Stomach (tissue), 9 donors: Measurements from ENCODE around the gene KCNK18. TPM values are rescaled to one million over a fixed set of nuclear protein-coding genes. Genes with fewer than 3 reads are reported as not detected.

Experiments
- DNase-seq, 2 donors: peaks; one replicate each; pipeline versions ENCODE4 v3.0.0 to v3.0.0-alpha.2; 2013 to 2019
- H3K27ac ChIP-seq, 5 donors: fragments of 200-600 bp in 4 of 5; sonication (generic) in 4 of 5; one replicate each; pipeline ENCODE4 v1.5.1; 2013 to 2019; ENCODE audit warnings: mild to moderate bottlenecking in 1 of 5, moderate library complexity in 1 of 5
- H3K27me3 ChIP-seq, 3 donors: fragments of 200-600 bp; sonication (generic); one replicate each; pipeline ENCODE4 v1.5.1; 2017 to 2019; ENCODE audit warnings: mixed run types in 1 of 3
- H3K36me3 ChIP-seq, 4 donors: fragments of 200-600 bp; sonication (generic); 1 replicate in 3 of 4; 2 replicates in 1 of 4; pipeline ENCODE4 v1.5.1; 2016 to 2019
- H3K4me1 ChIP-seq, 4 donors: fragments of 200-600 bp; sonication (generic); one replicate each; pipeline ENCODE4 v1.5.1; 2016 to 2019
- H3K4me3 ChIP-seq, 4 donors: fragments of 200-600 bp; sonication (generic) in 3 of 4; one replicate each; pipeline ENCODE4 v1.5.1; 2016 to 2019; ENCODE audit warnings: mild to moderate bottlenecking in 1 of 4
- H3K9me3 ChIP-seq, 4 donors: fragments of 200-600 bp; sonication (generic); one replicate each; pipeline ENCODE4 v1.5.1; 2016 to 2019
- EP300 ChIP-seq: sonication (generic); formaldehyde crosslinking; IDR thresholded peaks from one replicate; pipeline ENCODE4 v1.6.1; 2017; ENCODE audit warnings: antibody characterized with exemption
- POLR2A ChIP-seq, 4 donors: fragments of 450-650 bp; IDR thresholded peaks; one replicate each; pipeline ENCODE4 v1.6.1; 2016; ENCODE audit warnings: antibody characterized with exemption in 4 of 4, control low read depth in 2 of 4, mild to moderate bottlenecking in 1 of 4, moderate library complexity in 1 of 4
- POLR2AphosphoS5 ChIP-seq, 3 donors: sonication (generic); formaldehyde crosslinking; IDR thresholded peaks; one replicate each; pipeline ENCODE4 v1.6.1; 2016; ENCODE audit warnings: antibody characterized with exemption in 3 of 3
- WGBS, 5 donors: extraction: QIAGEN DNeasy Blood & Tissue Kit in 3 of 5; methylation state at CpG; one replicate each; pipeline versions ENCODE4 v1.1.5 to v1.1.7; 2013 to 2018; 5-methylcytosine and 5-hydroxymethylcytosine counted together
- intact Hi-C: fragments of 100-400 bp; cut with DNase I; formaldehyde crosslinking; loops from one replicate; pipeline ENCODE4 v1.15.1; 2023; ENCODE audit warnings: low total_unique reads
- polyA plus RNA-seq, 3 donors: library from polyadenylated mRNA; stranded (reverse); fragments of 200-250 nt; gene quantifications; one replicate each; pipeline ENCODE4 v1.2.3, GENCODE V29; 2013
- total RNA-seq, 5 donors: library from RNA; depleted of rRNA; stranded (reverse); fragments of >200 nt; gene quantifications; one replicate each; pipeline versions ENCODE4 v1.1.0 to v1.2.3, GENCODE V29; 2014 to 2016
- TF ChIP-seq, protein P1 (sequence below), 7 experiments: fragments of 450-650 bp in 4 of 7; fragments of 200-600 bp in 3 of 7; sonication (generic) in 3 of 7; IDR thresholded peaks; one replicate each; pipeline ENCODE4 v1.5.1; 2016 to 2019; ENCODE audit warnings: antibody characterized with exemption in 7 of 7, control low read depth in 2 of 7, mild to moderate bottlenecking in 1 of 7
- donor health status: healthy with polysubstance abuse.
- donor health status: Bipolar disorder and iron deficiency.
- donor health status: healthy.

The KCNK18 gene
- total and polyA plus RNA-seq, 8 donors: not detected

DNA sequence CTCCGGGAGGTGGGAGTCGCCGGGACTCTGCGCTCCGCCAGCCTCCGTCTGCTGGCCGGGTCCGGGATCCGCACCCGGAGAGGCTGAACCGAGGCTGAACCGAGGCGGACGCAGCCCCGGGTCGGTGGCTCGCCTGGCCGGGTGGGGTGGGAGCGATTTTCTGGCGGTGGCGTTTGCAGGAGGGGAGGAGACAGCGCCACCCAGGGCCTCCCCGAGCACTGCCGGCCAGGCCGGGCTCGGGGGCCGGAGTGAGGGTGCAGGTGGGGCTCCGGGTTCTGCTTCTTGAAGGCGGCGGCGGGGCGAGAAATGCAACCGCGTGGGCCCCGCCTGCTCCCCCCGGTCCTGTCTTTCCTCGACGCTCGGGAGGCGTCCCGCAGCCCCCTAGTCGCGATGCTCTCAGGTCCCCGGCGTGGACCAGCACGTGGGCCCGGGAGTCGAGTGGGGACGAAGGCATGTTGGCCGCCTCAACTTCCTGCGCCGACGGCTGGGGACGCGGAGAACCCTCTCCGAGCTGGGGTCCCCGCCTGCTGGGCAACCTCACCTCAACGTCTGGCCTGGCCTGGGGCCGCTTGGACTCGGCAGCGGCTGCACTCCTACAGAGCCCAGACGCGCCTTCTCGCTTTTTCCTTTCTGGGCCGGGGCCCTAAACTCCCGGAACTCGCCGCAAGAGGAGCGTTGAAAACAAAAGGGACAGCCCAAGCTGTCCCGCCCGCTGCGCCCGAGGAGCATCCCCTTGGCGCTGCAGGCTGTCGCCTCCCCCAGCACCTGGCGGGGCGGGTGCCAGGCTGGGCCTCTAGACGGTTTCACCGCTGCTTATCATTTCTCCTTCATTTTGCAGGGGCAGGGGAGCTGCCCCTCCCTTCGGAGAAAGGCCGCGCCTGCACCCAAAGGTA lies 34.0 kb upstream of the KCNK18 start:
- intact Hi-C loops: no loop called here
- peak in 1 of 2 donors; percentile 39 for DNase-seq
- WGBS, 5 donors: 2 to 6% (median 5%) methylated on average over 19 to 82 of the region's 82 CpGs
- Histone ChIP-seq H3K36me3 (no peaks in the 10 kb centered on the region), H3K27me3 (peaks cover 36 to 100% (median 98%) of the 10 kb centered on the region in 3 donors), H3K4me3 (peak overlapping the region; percentile 7 to 37 (median 20)), H3K27ac (no peak overlapping the region), H3K9me3 (no peaks in the 10 kb centered on the region), H3K4me1 (peaks cover 22 to 55% (median 47%) of the 10 kb centered on the region in 4 donors)
- TF ChIP-seq POLR2AphosphoS5 (IDR thresholded peaks at IDR 0.05) (no peak), EP300 (no peak)
- TF ChIP-seq, protein P1, sequence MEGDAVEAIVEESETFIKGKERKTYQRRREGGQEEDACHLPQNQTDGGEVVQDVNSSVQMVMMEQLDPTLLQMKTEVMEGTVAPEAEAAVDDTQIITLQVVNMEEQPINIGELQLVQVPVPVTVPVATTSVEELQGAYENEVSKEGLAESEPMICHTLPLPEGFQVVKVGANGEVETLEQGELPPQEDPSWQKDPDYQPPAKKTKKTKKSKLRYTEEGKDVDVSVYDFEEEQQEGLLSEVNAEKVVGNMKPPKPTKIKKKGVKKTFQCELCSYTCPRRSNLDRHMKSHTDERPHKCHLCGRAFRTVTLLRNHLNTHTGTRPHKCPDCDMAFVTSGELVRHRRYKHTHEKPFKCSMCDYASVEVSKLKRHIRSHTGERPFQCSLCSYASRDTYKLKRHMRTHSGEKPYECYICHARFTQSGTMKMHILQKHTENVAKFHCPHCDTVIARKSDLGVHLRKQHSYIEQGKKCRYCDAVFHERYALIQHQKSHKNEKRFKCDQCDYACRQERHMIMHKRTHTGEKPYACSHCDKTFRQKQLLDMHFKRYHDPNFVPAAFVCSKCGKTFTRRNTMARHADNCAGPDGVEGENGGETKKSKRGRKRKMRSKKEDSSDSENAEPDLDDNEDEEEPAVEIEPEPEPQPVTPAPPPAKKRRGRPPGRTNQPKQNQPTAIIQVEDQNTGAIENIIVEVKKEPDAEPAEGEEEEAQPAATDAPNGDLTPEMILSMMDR (IDR thresholded peaks at IDR 0.05): no peak

DNA sequence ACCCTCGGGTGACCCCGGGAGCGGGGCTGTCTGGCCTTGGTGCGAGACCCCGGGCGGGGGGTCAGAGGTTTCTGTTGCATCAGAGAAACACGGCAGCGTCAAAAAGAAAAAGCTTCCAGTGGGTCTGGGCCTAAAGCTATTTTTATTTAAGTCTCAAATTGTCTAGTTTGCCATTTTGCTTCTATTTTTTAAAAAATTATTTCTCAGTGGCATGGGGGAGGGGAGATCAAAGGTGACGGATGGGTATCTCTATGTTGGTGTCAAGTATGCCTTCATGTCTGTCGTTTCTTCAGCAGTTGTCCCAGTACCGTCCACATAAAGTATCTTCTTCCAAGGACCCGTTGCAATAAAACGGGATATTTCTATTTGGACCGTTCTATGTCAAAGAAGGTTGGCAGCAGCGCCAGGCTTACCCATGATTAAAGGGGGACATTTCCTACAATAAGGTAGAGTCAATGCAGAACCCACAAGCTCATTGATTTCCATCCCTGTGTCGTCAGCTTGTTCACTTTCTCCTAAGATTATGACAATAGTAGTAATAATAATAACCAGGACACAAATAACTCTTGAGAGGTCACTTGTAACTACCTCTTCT lies 33.2 kb upstream of the KCNK18 start:
- H3K9me3 ChIP-seq: no peaks in the 10 kb centered on the region
- H3K36me3 ChIP-seq: no peaks in the 10 kb centered on the region
- 11 to 17% (median 13%) methylated on average over 16 of the region's 16 CpGs for WGBS, 5 donors
- intact Hi-C loops: no loop called here
- no peak overlapping the region for H3K27ac ChIP-seq
- peaks cover 36 to 100% (median 100%) of the 10 kb centered on the region in 3 donors for H3K27me3 ChIP-seq
- H3K4me3 ChIP-seq: peak overlapping the region in 1 of 4 donors; percentile 37
- TF ChIP-seq POLR2A (IDR thresholded peaks at IDR 0.05) (no peak), POLR2AphosphoS5 (IDR thresholded peaks at IDR 0.05) (no peak), EP300 (no peak)
- TF ChIP-seq, protein P1 (IDR thresholded peaks at IDR 0.05): no peak
- H3K4me1 ChIP-seq: peaks cover 24 to 58% (median 51%) of the 10 kb centered on the region in 4 donors
- no peak for DNase-seq

DNA sequence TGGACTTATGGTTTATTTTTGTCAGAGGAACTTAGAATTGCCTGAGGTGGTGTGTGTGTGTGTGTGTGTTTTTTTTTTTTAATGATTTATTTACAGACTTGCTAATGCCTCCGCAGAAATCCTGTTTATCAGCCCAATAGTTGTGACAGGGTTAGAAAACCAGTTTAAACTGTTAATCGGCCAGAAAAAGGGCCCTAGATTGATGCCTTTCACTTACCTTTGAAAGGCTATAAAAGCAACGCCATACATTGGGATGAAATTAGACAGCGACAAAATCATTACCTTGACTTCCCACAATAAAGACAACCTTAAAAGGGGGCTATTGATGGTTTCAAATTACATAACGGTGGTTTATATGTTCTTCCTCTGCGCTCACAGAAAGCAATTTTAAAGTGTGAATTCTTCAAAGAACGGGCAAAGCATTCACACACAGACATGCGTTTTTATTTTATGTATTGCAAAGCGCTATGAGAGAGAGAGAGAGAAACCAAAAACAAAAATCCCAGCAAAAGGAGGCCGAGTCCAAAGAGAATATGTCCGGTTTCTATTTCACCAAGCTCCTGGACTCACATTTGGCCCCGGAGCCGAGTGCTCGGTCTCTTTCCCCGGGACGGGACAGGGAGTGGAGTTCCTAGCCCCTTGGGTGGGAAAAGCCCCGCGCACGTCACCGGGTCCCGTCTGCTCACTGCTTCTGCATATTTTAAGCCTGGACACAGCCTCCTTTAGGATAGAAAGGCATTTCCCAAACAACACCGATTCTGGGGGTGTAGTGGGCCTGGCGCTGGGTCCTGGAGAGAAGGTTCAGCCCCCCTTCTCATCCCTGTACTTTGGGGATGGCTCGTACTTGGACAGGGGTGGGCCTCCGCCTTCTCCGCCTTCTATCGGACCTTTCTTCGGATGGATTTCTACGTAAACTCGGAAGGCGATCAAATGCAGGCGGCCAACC lies 32.4 kb upstream of the KCNK18 start:
- Histone ChIP-seq H3K4me3 (peak overlapping the region; percentile 13 to 46 (median 29)), H3K9me3 (no peaks in the 10 kb centered on the region), H3K27me3 (peaks cover 36 to 100% (median 100%) of the 10 kb centered on the region in 3 donors), H3K4me1 (peaks cover 24 to 58% (median 51%) of the 10 kb centered on the region in 4 donors), H3K27ac (no peak overlapping the region), H3K36me3 (no peaks in the 10 kb centered on the region)
- intact Hi-C loops: no loop called here
- peak in 1 of 2 donors; percentile 18 for DNase-seq
- TF ChIP-seq POLR2AphosphoS5 (IDR thresholded peaks at IDR 0.05): no peak
- TF ChIP-seq EP300: no peak
- TF ChIP-seq, protein P1 (IDR thresholded peaks at IDR 0.05): no peak
- TF ChIP-seq POLR2A (IDR thresholded peaks at IDR 0.05): no peak
- 4 to 8% (median 5%) methylated on average over 32 of the region's 32 CpGs for WGBS, 5 donors
